Mammary epithelial cell (primary cell): ENCODE results near the gene SRPK2.

Experiments used
- EZH2 ChIP-seq: IDR thresholded peaks from 2 replicates; pipeline ENCODE4 v1.6.1; 2012; ENCODE audit warnings: low read length, inconsistent platforms, borderline replicate concordance
- TF ChIP-seq, protein P1 (sequence below), 2 donors: IDR thresholded peaks in 1 of 2; conservative IDR thresholded peaks in 1 of 2; 2 replicates each; pipeline ENCODE4 v1.5.1; 2011 to 2012; ENCODE audit warnings: inconsistent platforms in 2 of 2, low read length in 2 of 2, mild to moderate bottlenecking in 2 of 2, control low read depth in 1 of 2, low read depth in 1 of 2; ENCODE audit not compliant: insufficient read depth in 1 of 2; ENCODE audit errors: extremely low read depth in 1 of 2

DNA sequence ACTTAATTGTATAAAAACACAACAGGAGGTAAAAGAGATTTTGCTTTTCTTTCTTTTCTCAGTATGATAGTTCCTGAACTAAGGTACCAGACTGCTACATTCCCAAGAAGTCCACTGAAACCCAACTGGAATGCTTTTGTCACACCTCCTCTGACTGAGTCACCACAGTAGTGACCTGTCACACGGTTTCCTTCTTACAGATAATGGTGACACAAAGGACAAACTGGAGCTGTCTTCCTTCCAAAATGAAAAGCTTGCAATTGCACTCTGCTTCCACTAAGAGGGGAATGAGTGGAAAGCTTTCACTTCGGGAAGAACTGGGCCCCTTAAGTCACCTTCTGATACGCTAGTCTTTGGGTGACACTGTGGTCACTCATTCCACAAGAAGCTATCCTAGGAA is 252.5 kb downstream of the SRPK2 start:
- TF ChIP-seq, protein P1, sequence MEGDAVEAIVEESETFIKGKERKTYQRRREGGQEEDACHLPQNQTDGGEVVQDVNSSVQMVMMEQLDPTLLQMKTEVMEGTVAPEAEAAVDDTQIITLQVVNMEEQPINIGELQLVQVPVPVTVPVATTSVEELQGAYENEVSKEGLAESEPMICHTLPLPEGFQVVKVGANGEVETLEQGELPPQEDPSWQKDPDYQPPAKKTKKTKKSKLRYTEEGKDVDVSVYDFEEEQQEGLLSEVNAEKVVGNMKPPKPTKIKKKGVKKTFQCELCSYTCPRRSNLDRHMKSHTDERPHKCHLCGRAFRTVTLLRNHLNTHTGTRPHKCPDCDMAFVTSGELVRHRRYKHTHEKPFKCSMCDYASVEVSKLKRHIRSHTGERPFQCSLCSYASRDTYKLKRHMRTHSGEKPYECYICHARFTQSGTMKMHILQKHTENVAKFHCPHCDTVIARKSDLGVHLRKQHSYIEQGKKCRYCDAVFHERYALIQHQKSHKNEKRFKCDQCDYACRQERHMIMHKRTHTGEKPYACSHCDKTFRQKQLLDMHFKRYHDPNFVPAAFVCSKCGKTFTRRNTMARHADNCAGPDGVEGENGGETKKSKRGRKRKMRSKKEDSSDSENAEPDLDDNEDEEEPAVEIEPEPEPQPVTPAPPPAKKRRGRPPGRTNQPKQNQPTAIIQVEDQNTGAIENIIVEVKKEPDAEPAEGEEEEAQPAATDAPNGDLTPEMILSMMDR (conservative IDR thresholded peaks at IDR 0.05 in 1 of 2, IDR thresholded peaks at IDR 0.05 in 1 of 2; ENCODE audit: extremely low read depth in 1 of 2, insufficient read depth in 1 of 2, low read depth in 1 of 2, low read length in 2 of 2): peak in 1 of 2 donors; percentile 12
- TF ChIP-seq EZH2: no peak
